SU-DHL-6 (cell line): ENCODE data around the gene NBDY.

Experiments
- EZH2phosphoT487 ChIP-seq: fragments of 200-600 bp; sonication (generic), shearing (Covaris generic); conservative IDR thresholded peaks from 2 replicates; pipeline ENCODE4 v1.6.1; 2018; ENCODE audit warnings: mild to moderate bottlenecking, antibody characterized with exemption, low read length, moderate library complexity, mixed read lengths
- TF ChIP-seq, protein P1 (sequence below): fragments of 200-600 bp; sonication (generic); IDR thresholded peaks from one replicate; pipeline ENCODE4 v1.5.1; 2017; ENCODE audit warnings: antibody characterized with exemption, mild to moderate bottlenecking, low read length, moderate library complexity; ENCODE audit not compliant: insufficient read depth, poor library complexity, severe bottlenecking

DNA sequence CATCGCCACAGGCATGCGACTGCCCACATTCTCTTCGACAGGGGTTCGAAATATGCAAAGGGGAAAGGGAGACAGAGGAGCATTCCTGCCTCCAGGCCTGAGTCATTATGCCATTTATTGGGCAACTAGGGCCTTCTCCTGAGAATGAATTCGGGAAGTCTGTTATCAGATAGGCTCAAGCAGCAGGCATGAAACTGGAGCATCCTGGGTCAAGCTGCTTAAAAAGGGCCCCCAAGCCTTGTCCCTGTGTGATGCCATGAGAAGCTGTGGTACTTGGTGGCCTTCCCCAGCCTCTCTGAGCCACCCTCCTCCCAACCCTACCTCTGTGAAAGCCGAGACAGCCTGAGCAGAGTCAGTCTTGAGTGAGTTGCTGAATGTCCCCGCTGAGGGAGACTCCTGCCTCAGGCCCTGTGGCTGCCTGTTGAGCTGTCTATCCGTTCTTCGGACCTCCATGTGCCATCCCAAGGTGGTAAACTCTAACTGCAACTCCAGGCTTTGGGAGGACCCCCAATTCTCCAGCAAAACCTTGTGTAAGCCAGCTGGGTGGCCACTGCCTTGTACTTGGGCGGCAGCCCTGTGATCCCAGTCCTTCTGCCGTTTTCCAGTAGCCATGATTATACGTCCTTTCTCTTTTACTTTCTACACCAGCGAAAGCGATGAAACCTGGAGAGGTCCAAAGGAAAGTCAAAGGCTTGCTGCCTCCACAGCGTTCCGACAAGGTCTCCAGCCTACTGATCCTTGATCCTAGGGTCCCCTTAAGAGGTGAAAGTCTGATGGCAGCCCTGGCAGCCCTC lies 37.7 kb downstream of the NBDY start:
- TF ChIP-seq, protein P1, sequence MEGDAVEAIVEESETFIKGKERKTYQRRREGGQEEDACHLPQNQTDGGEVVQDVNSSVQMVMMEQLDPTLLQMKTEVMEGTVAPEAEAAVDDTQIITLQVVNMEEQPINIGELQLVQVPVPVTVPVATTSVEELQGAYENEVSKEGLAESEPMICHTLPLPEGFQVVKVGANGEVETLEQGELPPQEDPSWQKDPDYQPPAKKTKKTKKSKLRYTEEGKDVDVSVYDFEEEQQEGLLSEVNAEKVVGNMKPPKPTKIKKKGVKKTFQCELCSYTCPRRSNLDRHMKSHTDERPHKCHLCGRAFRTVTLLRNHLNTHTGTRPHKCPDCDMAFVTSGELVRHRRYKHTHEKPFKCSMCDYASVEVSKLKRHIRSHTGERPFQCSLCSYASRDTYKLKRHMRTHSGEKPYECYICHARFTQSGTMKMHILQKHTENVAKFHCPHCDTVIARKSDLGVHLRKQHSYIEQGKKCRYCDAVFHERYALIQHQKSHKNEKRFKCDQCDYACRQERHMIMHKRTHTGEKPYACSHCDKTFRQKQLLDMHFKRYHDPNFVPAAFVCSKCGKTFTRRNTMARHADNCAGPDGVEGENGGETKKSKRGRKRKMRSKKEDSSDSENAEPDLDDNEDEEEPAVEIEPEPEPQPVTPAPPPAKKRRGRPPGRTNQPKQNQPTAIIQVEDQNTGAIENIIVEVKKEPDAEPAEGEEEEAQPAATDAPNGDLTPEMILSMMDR: no peak
- TF ChIP-seq EZH2phosphoT487: no peak
